ENCODE measurements around the gene DHCR24.

The DHCR24 gene

GRCh38 chr1:54800041-54800898, 86.7 kb downstream of the DHCR24 start:
- no peak for DNase-seq (ENCODE audit: low spot score)
